GM11168 (cell line): ENCODE measurements around the gene R3HDM1.
"Not testable (repeated sequence)": the region's sequence is repeated elsewhere in the genome, so short reads cannot be mapped to it uniquely, and the experiment has no call there.

Experiments used
- in situ Hi-C: fragments of 300-500 bp; cut with MboI; formaldehyde crosslinking; loops from one replicate; pipeline ENCODE4 v1.12.0; 2022; ENCODE audit warnings: low sequenced_read_pairs; ENCODE audit not compliant: unreplicated experiment

R3HDM1 gene

GRCh38 chr2:135531231-135532197 lies at the start of gene R3HDM1:
R3HDM1 (plus strand) TSS chr2:135531484; CDS start chr2:135604846, 73,362 bp downstream.
- in situ Hi-C loops = no loop called here

GRCh38 chr2:135485441-135485840 lies 45.8 kb upstream of the R3HDM1 start:
- in situ Hi-C loops = no loop called here

- in situ Hi-C loops = no loop called here
Measured at GRCh38 chr2:135490376-135490775, 40.9 kb upstream of the R3HDM1 start.

- in situ Hi-C loops = no loop called here
Measured at GRCh38 chr2:135494503-135494902, 36.8 kb upstream of the R3HDM1 start.

- in situ Hi-C loops = no loop called here
Measured at GRCh38 chr2:135494917-135495316, 36.4 kb upstream of the R3HDM1 start.

GRCh38 chr2:135498588-135498987 lies 32.7 kb upstream of the R3HDM1 start:
- in situ Hi-C loops = not testable (repeated sequence)

GRCh38 chr2:135504811-135505210 lies 26.5 kb upstream of the R3HDM1 start:
- in situ Hi-C loops = no loop called here

- in situ Hi-C loops = no loop called here
Measured at GRCh38 chr2:135510577-135510976, 20.7 kb upstream of the R3HDM1 start.

- in situ Hi-C loops = no loop called here
Measured at GRCh38 chr2:135512099-135512498, 19.2 kb upstream of the R3HDM1 start.

GRCh38 chr2:135525786-135526185 lies 5.5 kb upstream of the R3HDM1 start:
- in situ Hi-C loops = no loop called here

GRCh38 chr2:135528006-135528405 lies 3.3 kb upstream of the R3HDM1 start:
- in situ Hi-C loops = no loop called here

- in situ Hi-C loops = no loop called here
Measured at GRCh38 chr2:135530313-135531230, 712 bp upstream of the R3HDM1 start, which contains the start of gene ZRANB3. ZRANB3 (minus strand) TSS chr2:135531218.

- in situ Hi-C loops = no loop called here
Measured at GRCh38 chr2:135532581-135532980, 1.3 kb downstream of the R3HDM1 start.

- in situ Hi-C loops = not testable (repeated sequence)
Measured at GRCh38 chr2:135533545-135533944, 2.3 kb downstream of the R3HDM1 start.

GRCh38 chr2:135546436-135546835 lies 15.2 kb downstream of the R3HDM1 start:
- in situ Hi-C loops = no loop called here

- in situ Hi-C loops = no loop called here
Measured at GRCh38 chr2:135547311-135547710, 16.0 kb downstream of the R3HDM1 start.

GRCh38 chr2:135551356-135551755 lies 20.1 kb downstream of the R3HDM1 start:
- in situ Hi-C loops = no loop called here

- in situ Hi-C loops = no loop called here
Measured at GRCh38 chr2:135552887-135553286, 21.6 kb downstream of the R3HDM1 start.

GRCh38 chr2:135555311-135555710 lies 24.0 kb downstream of the R3HDM1 start:
- in situ Hi-C loops = no loop called here

GRCh38 chr2:135557530-135557929 lies 26.2 kb downstream of the R3HDM1 start:
- in situ Hi-C loops = no loop called here

- in situ Hi-C loops = no loop called here
Measured at GRCh38 chr2:135561925-135562324, 30.6 kb downstream of the R3HDM1 start.
